K562 (cell line): Measurements from ENCODE around the gene EPB41L2. TPM values are rescaled to one million over a fixed set of nuclear protein-coding genes. Genes with fewer than 3 reads are reported as not detected.

Experiments
- ATAC-seq: fragments of 200-7000 bp; cut with Tn5 transposase; 3 replicates; pipeline ENCODE4 v1.9.1; 2020; ENCODE audit warnings: moderate library complexity
- BruUV-seq: library from RNA; stranded (reverse); fragments of 400-500 nt; replicated peaks from 2 replicates; lab custom pipeline; 2021; lab: Mats Ljungman, UMichigan
- CTCF ChIA-PET: fragments of 300-600 bp; formaldehyde crosslinking; extraction: SDS; loops from one replicate; lab custom pipeline; 2021; ENCODE audit warnings: low intra/inter-chr PET ratio; lab: Yijun Ruan, JAX
- POLR2A ChIA-PET: fragments of 300-600, 350-650 bp; sonication (Branson Sonifier 250); formaldehyde crosslinking; extraction: SDS; loops from one replicate; lab custom pipeline; 2021; ENCODE audit warnings: antibody characterized with exemption, inconsistent platforms; lab: Yijun Ruan, JAX
- DNase-seq, 4 experiments: peaks; one replicate each; pipeline versions ENCODE4 v3.0.0 to v3.0.0-alpha.2; 2011 to 2018; ENCODE audit warnings: low spot score in 3 of 4, mixed read lengths in 3 of 4; ENCODE audit errors: extremely low read depth in 1 of 4
- FAIRE-seq: peaks from 2 replicates; lab custom pipeline; 2011; peaks lifted over from hg19 to GRCh38; lab: Jason Lieb, UNC
- H2AFZ ChIP-seq: 2 replicates; pipeline ENCODE4 v1.6.0; 2011; ENCODE audit warnings: low read depth, low read length, control low read depth, inconsistent platforms
- H3K27ac ChIP-seq: fragments of 200-600 bp; 3 replicates; pipeline ENCODE4 v1.8.0; 2011; ENCODE audit warnings: low read depth, mild to moderate bottlenecking, control low read depth, inconsistent platforms, low read length, moderate library complexity, mixed read lengths; ENCODE audit errors: extremely low read depth
- H3K27me3 ChIP-seq, 2 experiments: fragments of 300-600 bp in 1 of 2; 2 replicates in 1 of 2; 3 replicates in 1 of 2; pipeline versions ENCODE4 v1.6.0 to v1.8.0; 2011; ENCODE audit warnings: inconsistent platforms in 2 of 2, low read length in 2 of 2, mild to moderate bottlenecking in 1 of 2, mixed read lengths in 1 of 2, moderate library complexity in 1 of 2; ENCODE audit not compliant: control insufficient read depth in 2 of 2, insufficient read depth in 2 of 2
- H3K36me3 ChIP-seq: fragments of 300-600 bp; 3 replicates; pipeline ENCODE4 v1.8.0; 2011; ENCODE audit warnings: mild to moderate bottlenecking, low read length, inconsistent platforms; ENCODE audit not compliant: control insufficient read depth, insufficient read depth
- H3K4me1 ChIP-seq, 2 experiments: fragments of 200-600 bp in 1 of 2; replicated peaks in 1 of 2; 2 replicates in 1 of 2; 3 replicates in 1 of 2; pipeline versions ENCODE4 v1.5.1 to v1.8.0; 2011; ENCODE audit warnings: inconsistent platforms in 2 of 2, low read length in 2 of 2, mild to moderate bottlenecking in 1 of 2, mixed read lengths in 1 of 2, moderate library complexity in 1 of 2; ENCODE audit not compliant: control insufficient read depth in 2 of 2, insufficient read depth in 2 of 2
- H3K4me2 ChIP-seq: 2 replicates; pipeline ENCODE4 v1.6.1; 2011; ENCODE audit warnings: low read length, control low read depth, inconsistent platforms, mixed read lengths; ENCODE audit not compliant: insufficient read depth
- H3K4me3 ChIP-seq: fragments of 200-600 bp; sonication (generic), shearing (Covaris generic); 2 replicates; pipeline ENCODE4 v1.5.1; 2016; ENCODE audit warnings: control low read depth, inconsistent platforms
- H3K79me2 ChIP-seq: fragments of 200-600 bp; 3 replicates; pipeline ENCODE4 v1.8.0; 2011; ENCODE audit warnings: low read length, inconsistent platforms; ENCODE audit not compliant: control insufficient read depth, insufficient read depth
- H3K9ac ChIP-seq, 2 experiments: 2 replicates each; pipeline versions ENCODE4 v1.6.0 to v1.6.1; 2011; ENCODE audit warnings: low read depth in 2 of 2, low read length in 2 of 2, control low read depth in 1 of 2, inconsistent platforms in 1 of 2, mild to moderate bottlenecking in 1 of 2, mixed read lengths in 1 of 2; ENCODE audit not compliant: insufficient read depth in 1 of 2
- H3K9me1 ChIP-seq: one replicate; pipeline ENCODE4 v1.6.0; 2011; ENCODE audit warnings: inconsistent platforms, mild to moderate bottlenecking, low read length, moderate library complexity; ENCODE audit not compliant: control insufficient read depth, insufficient read depth
- H3K9me3 ChIP-seq: replicated peaks from 2 replicates; pipeline ENCODE4 v1.5.1; 2011; ENCODE audit warnings: low read depth, low read length, inconsistent platforms; ENCODE audit not compliant: control insufficient read depth, insufficient read depth
- H4K20me1 ChIP-seq: replicated peaks from 2 replicates; pipeline ENCODE4 v1.6.1; 2011; ENCODE audit warnings: low read length, inconsistent platforms, mixed read lengths; ENCODE audit not compliant: control insufficient read depth, insufficient read depth
- WGBS: fragments of 100-300 bp; shearing (Covaris generic); methylation state at CpG from one replicate; pipeline ENCODE4 v1.1.6; 2016; ENCODE audit warnings: low coverage, mixed read lengths; ENCODE audit not compliant: insufficient coverage; ENCODE audit errors: missing lambda C conversion rate; 5-methylcytosine and 5-hydroxymethylcytosine counted together
- in situ Hi-C: fragments of 300-500 bp; cut with MboI; formaldehyde crosslinking; loops from 4 replicates; pipeline ENCODE4 v1.15.0; 2018; ENCODE audit warnings: inconsistent platforms, mixed read lengths
- intact Hi-C: fragments of 100-400 bp; cut with micrococcal nuclease; formaldehyde crosslinking; loops from 2 replicates; pipeline ENCODE4 v1.14.2; 2022
- polyA plus RNA-seq, 8 experiments: library from polyadenylated mRNA; depleted of rRNA in 4 of 8; stranded (reverse) in 5 of 8; unstranded in 3 of 8; fragments of >200 nt; fragmentation: Nextera tagmentation in 2 of 8; fragmentation: Illumina TruSeq in 1 of 8; extraction: Ambion mirVana in 2 of 8; extraction: Trizol in 1 of 8; gene quantifications; 2 replicates each; pipeline versions ENCODE4 v1.2.1 to v1.2.3, GENCODE V29; 2011 to 2014; ENCODE audit warnings: inconsistent platforms in 1 of 8, missing spikeins in 1 of 8
- total RNA-seq, 7 experiments: library from RNA; depleted of rRNA in 6 of 7; stranded (reverse); fragments of >200 nt in 6 of 7; fragmentation: Illumina TruSeq in 2 of 7; extraction: Trizol in 2 of 7; gene quantifications; 2 replicates each; pipeline versions ENCODE4 v1.2.1 to v1.2.3, GENCODE V29; 2011 to 2021; ENCODE audit warnings: low replicate concordance in 1 of 7
- TF ChIP-seq, protein P1 (sequence below): fragments of 450-650 bp; IDR thresholded peaks from 2 replicates; pipeline ENCODE4 v1.6.1; 2016; ENCODE audit warnings: low read depth

Gene EPB41L2
- total and polyA plus RNA-seq, 9 of the 15 experiments (the other 6 are each of a cell fraction or from before 2014, with no cell fraction given): 5.1 to 53.6 (median 25.0) TPM

DNA sequence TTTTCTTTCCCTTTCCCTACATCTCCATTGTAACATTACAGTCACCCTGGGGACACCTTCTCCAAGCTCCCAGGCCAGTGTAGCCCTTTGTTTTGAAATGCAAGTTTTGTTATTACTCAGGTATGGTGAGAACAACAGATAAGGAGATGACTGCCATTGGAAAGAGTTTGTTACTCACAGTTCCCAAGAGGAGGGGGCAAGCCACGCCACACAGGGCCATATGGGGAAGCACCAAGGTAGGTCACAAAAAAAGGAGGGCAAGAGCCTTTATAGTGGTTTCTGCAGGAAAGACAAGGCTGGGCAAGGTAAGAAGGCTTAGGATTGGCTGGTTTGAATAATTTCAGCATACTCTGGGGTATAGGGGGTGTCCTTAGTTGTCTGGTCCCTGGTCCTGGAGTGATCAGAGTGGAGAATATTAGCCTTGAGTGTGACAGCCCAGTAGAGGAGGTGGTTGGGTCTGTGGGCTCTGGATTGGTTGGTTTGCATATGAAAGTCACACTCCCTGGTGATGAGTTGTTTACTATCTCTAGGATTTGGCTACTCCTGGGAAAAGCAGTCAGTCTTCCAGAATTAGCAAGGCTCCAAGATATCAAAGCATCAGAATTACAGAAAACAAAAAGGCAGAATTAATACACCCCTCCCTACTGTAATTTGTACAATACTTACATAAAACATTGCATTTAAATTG, 268.9 kb downstream of the EPB41L2 start:
- Histone ChIP-seq H3K79me2 (no peaks in the 10 kb centered on the region), H3K27me3 (no peaks in the 10 kb centered on the region), H4K20me1 (no peaks in the 10 kb centered on the region), H3K27ac (no peak overlapping the region), H3K9ac (no peak overlapping the region), H3K9me1 (no peaks in the 10 kb centered on the region), H3K36me3 (no peaks in the 10 kb centered on the region), H2AFZ (no peak overlapping the region), H3K4me2 (no peak overlapping the region), H3K4me1 (no peaks in the 10 kb centered on the region), H3K9me3 (no peaks in the 10 kb centered on the region), H3K4me3 (no peak overlapping the region)
- ChIA-PET CTCF (no interaction called here), POLR2A (no interaction called here)
- no peak for ATAC-seq
- no TSS peak for BruUV-seq
- no peak for FAIRE-seq
- intact Hi-C loops (no loop called here), in situ Hi-C loops (no loop called here)
- no CpG with 5 or more reads among the region's 1 CpG for WGBS
- no peak for DNase-seq
- TF ChIP-seq, protein P1, sequence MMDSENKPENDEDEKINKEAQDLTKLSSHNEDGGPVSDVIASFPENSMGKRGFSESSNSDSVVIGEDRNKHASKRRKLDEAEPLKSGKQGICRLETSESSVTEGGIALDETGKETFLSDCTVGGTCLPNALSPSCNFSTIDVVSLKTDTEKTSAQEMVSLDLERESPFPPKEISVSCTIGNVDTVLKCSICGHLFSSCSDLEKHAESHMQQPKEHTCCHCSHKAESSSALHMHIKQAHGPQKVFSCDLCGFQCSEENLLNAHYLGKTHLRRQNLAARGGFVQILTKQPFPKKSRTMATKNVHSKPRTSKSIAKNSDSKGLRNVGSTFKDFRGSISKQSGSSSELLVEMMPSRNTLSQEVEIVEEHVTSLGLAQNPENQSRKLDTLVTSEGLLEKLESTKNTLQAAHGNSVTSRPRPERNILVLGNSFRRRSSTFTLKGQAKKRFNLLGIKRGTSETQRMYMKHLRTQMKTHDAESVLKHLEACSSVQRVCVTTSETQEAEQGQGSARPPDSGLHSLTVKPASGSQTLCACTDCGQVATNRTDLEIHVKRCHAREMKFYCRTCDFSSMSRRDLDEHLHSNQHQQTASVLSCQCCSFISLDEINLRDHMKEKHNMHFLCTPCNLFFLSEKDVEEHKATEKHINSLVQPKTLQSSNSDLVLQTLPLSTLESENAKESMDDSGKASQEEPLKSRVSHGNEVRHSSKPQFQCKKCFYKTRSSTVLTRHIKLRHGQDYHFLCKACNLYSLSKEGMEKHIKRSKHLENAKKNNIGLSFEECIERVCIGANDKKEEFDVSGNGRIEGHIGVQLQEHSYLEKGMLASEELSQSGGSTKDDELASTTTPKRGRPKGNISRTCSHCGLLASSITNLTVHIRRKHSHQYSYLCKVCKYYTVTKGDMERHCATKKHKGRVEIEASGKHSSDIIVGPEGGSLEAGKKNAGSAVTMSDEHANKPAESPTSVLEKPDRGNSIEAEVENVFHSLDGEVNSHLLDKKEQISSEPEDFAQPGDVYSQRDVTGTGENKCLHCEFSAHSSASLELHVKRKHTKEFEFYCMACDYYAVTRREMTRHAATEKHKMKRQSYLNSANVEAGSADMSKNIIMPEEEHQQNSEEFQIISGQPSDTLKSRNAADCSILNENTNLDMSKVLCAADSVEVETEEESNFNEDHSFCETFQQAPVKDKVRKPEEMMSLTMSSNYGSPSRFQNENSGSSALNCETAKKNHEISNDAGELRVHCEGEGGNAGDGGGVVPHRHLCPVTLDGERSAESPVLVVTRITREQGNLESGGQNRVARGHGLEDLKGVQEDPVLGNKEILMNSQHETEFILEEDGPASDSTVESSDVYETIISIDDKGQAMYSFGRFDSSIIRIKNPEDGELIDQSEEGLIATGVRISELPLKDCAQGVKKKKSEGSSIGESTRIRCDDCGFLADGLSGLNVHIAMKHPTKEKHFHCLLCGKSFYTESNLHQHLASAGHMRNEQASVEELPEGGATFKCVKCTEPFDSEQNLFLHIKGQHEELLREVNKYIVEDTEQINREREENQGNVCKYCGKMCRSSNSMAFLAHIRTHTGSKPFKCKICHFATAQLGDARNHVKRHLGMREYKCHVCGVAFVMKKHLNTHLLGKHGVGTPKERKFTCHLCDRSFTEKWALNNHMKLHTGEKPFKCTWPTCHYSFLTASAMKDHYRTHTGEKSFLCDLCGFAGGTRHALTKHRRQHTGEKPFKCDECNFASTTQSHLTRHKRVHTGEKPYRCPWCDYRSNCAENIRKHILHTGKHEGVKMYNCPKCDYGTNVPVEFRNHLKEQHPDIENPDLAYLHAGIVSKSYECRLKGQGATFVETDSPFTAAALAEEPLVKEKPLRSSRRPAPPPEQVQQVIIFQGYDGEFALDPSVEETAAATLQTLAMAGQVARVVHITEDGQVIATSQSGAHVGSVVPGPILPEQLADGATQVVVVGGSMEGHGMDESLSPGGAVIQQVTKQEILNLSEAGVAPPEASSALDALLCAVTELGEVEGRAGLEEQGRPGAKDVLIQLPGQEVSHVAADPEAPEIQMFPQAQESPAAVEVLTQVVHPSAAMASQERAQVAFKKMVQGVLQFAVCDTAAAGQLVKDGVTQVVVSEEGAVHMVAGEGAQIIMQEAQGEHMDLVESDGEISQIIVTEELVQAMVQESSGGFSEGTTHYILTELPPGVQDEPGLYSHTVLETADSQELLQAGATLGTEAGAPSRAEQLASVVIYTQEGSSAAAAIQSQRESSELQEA: no peak
